ENCODE data around the gene EIF3F.

EIF3F gene

DNA sequence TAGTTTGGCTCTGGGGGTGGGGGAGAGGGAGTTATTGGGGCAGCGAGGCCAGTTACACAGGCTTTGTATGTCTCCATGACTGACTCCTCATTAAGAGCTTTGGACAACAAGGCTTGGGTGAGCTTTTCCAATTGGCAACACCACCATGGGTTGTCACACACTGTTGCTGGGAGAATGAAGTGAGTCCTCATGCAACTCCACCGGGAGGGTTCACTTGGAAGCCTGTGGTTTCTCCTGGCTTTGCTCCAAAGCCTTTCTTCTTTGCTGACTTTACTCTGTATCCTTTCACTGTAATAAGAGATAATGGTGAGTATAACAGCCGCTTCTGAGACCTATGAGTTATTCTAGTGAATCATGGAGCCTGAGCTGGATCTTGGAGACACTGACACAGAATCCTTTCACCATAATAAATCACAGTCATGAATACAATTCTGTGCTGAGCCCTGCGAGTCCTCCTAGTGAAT is 24.9 kb downstream of the EIF3F start:
- H3K36me3 ChIP-seq (ENCODE audit: control insufficient read depth, insufficient read depth, low read length): no peaks in the 10 kb centered on the region
- H3K27ac ChIP-seq (ENCODE audit: low read depth, low read length): no peak overlapping the region
- H3K27me3 ChIP-seq (ENCODE audit: control insufficient read depth, insufficient read depth, low read length): peaks cover 24% of the 10 kb centered on the region
- H3K4me1 ChIP-seq (ENCODE audit: control insufficient read depth, insufficient read depth, low read length): peaks cover 18% of the 10 kb centered on the region
- no peak overlapping the region for H3K4me3 ChIP-seq (ENCODE audit: low read depth, low read length)
- no peaks in the 10 kb centered on the region for H3K9me3 ChIP-seq (ENCODE audit: control insufficient read depth, insufficient read depth, low read length)
- H3K9ac ChIP-seq (ENCODE audit: low read depth, low read length): no peak overlapping the region

GRCh38 chr11:8013833-8014232 is 26.7 kb downstream of the EIF3F start:
- Histone ChIP-seq H3K27ac (ENCODE audit: low read depth, low read length) (no peak overlapping the region), H3K4me1 (ENCODE audit: control insufficient read depth, insufficient read depth, low read length) (peaks cover 32% of the 10 kb centered on the region), H3K9me3 (ENCODE audit: control insufficient read depth, insufficient read depth, low read length) (no peaks in the 10 kb centered on the region), H3K27me3 (ENCODE audit: control insufficient read depth, insufficient read depth, low read length) (peaks cover 42% of the 10 kb centered on the region), H3K36me3 (ENCODE audit: control insufficient read depth, insufficient read depth, low read length) (no peaks in the 10 kb centered on the region), H3K4me3 (ENCODE audit: low read depth, low read length) (no peak overlapping the region), H3K9ac (ENCODE audit: low read depth, low read length) (no peak overlapping the region)

DNA sequence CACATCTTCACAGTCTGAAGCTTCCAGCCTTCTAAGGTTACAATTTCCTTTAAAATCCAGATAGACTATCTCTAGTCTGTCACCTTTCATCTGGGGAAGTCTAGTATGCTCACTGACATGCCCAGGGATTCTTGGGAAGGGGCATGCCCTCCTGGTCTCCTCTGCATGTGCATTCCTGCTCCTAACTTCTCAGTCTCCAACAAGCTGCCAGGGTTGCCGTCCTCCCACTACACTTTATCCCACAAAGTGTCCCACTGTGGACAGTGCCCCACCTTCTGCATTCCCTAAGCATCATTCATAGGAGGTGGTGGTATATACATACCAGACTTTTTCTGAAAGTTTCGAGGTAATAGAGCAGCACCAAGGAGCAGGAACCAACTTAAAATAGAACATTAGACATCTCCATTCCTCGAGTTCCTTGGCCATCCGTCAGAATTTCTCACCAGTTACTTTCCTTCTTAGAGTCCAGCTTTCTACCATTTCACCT is 28.7 kb downstream of the EIF3F start:
- Histone ChIP-seq H3K27me3 (ENCODE audit: control insufficient read depth, insufficient read depth, low read length) (peaks cover 62% of the 10 kb centered on the region), H3K9ac (ENCODE audit: low read depth, low read length) (no peak overlapping the region), H3K36me3 (ENCODE audit: control insufficient read depth, insufficient read depth, low read length) (no peaks in the 10 kb centered on the region), H3K9me3 (ENCODE audit: control insufficient read depth, insufficient read depth, low read length) (no peaks in the 10 kb centered on the region), H3K4me3 (ENCODE audit: low read depth, low read length) (peak overlapping the region; percentile 31; the same call in 1 of the 2 replicates), H3K27ac (ENCODE audit: low read depth, low read length) (no peak overlapping the region), H3K4me1 (ENCODE audit: control insufficient read depth, insufficient read depth, low read length) (peaks cover 38% of the 10 kb centered on the region)

DNA sequence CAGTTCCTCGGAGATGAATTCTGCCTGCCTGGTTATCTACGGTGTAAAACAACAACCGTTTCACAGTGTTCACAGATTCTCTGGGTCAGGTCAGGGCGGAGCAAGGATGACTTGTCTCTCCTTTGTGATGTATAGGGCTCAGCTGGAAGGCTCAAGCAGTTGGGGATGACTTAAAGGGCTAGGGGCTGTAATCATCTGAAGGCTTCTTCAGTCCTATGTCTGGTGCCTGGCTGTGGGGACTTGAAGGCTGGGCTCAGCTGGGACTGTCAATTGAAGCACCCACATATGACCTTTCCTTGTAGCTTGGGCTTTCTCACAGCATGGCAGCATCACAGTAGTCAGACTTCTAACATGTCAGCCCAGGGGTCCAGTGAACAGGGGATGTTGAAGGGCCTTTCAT is 29.3 kb downstream of the EIF3F start:
- Histone ChIP-seq H3K4me1 (ENCODE audit: control insufficient read depth, insufficient read depth, low read length) (peaks cover 38% of the 10 kb centered on the region), H3K9me3 (ENCODE audit: control insufficient read depth, insufficient read depth, low read length) (no peaks in the 10 kb centered on the region), H3K27ac (ENCODE audit: low read depth, low read length) (peak overlapping the region; percentile 59), H3K36me3 (ENCODE audit: control insufficient read depth, insufficient read depth, low read length) (no peaks in the 10 kb centered on the region), H3K27me3 (ENCODE audit: control insufficient read depth, insufficient read depth, low read length) (peaks cover 68% of the 10 kb centered on the region), H3K4me3 (ENCODE audit: low read depth, low read length) (peak overlapping the region; percentile 31; the same call in 1 of the 2 replicates), H3K9ac (ENCODE audit: low read depth, low read length) (no peak overlapping the region)

DNA sequence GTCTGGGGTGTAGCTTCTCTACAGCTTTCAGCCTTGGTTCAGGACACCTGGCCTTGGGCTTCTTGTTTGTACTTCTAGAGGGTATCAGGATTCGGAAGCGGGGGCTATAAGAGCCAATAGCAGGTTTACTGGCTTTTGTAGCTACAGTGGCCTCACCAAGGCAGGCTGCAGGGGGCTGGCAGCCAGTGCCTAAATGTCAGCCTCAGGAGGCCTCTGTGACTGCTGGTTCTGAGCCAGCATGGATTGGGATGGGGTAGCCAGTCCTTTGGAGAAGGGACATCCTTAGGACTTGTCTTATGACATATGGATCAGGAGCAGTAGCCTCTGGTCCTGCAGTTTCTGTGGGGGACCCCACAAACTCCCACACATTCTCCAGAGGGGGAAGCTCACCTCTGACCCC is 29.9 kb downstream of the EIF3F start:
- H3K27me3 ChIP-seq (ENCODE audit: control insufficient read depth, insufficient read depth, low read length): peaks cover 68% of the 10 kb centered on the region
- no peak overlapping the region for H3K4me3 ChIP-seq (ENCODE audit: low read depth, low read length)
- no peak overlapping the region for H3K9ac ChIP-seq (ENCODE audit: low read depth, low read length)
- no peaks in the 10 kb centered on the region for H3K36me3 ChIP-seq (ENCODE audit: control insufficient read depth, insufficient read depth, low read length)
- no peaks in the 10 kb centered on the region for H3K9me3 ChIP-seq (ENCODE audit: control insufficient read depth, insufficient read depth, low read length)
- no peak overlapping the region for H3K27ac ChIP-seq (ENCODE audit: low read depth, low read length)
- H3K4me1 ChIP-seq (ENCODE audit: control insufficient read depth, insufficient read depth, low read length): peaks cover 38% of the 10 kb centered on the region

DNA sequence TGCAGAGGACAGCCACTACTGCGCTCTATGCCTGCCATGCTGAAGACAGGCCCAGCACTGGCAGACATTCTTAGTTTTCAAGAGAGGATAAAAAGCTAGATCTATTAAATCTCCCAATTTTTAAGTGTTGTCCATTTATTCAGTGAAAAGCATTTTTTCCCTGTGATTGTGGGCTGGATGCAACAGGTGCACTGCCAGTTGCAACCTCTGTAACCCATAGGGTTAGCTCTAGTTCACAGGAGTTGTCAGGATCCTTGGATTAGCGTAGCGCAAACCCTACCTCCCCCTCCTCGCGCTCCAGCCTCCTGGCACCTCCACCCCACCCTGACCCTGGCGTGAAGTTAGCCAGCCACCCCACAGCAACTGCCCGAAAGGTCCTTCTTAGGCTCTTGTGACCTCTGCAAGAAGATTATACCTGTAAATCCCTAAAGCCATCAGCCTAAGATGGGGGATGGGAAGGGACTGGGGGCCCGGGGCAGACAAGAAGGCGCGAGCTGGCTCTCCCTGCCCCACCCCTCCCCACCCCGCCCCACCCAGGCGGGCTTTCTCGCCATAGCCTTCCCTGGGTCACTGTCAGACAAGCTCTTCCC is 30.9 kb downstream of the EIF3F start:
- H3K36me3 ChIP-seq (ENCODE audit: control insufficient read depth, insufficient read depth, low read length): no peaks in the 10 kb centered on the region
- peaks cover 68% of the 10 kb centered on the region for H3K27me3 ChIP-seq (ENCODE audit: control insufficient read depth, insufficient read depth, low read length)

GRCh38 chr11:8018484-8019313 is 31.6 kb downstream of the EIF3F start:
- Histone ChIP-seq H3K27ac (ENCODE audit: low read depth, low read length) (no peak overlapping the region), H3K9me3 (ENCODE audit: control insufficient read depth, insufficient read depth, low read length) (no peaks in the 10 kb centered on the region)

More for the DNA sequence above, 30.9 kb downstream of the EIF3F start:
- peak overlapping the region; percentile 65 for H3K4me3 ChIP-seq (ENCODE audit: low read depth, low read length)
- no peak overlapping the region for H3K9ac ChIP-seq (ENCODE audit: low read depth, low read length)
- H3K4me1 ChIP-seq (ENCODE audit: control insufficient read depth, insufficient read depth, low read length): peaks cover 38% of the 10 kb centered on the region
- H3K27ac ChIP-seq (ENCODE audit: low read depth, low read length): no peak overlapping the region
- no peaks in the 10 kb centered on the region for H3K9me3 ChIP-seq (ENCODE audit: control insufficient read depth, insufficient read depth, low read length)

GRCh38 chr11:8019314-8020243 is 32.4 kb downstream of the EIF3F start:
- no peak overlapping the region for H3K27ac ChIP-seq (ENCODE audit: low read depth, low read length)
- H3K4me1 ChIP-seq (ENCODE audit: control insufficient read depth, insufficient read depth, low read length): peaks cover 38% of the 10 kb centered on the region
- H3K4me3 ChIP-seq (ENCODE audit: low read depth, low read length): peak overlapping the region; percentile 65
- H3K36me3 ChIP-seq (ENCODE audit: control insufficient read depth, insufficient read depth, low read length): no peaks in the 10 kb centered on the region
- no peaks in the 10 kb centered on the region for H3K9me3 ChIP-seq (ENCODE audit: control insufficient read depth, insufficient read depth, low read length)
- no peak overlapping the region for H3K9ac ChIP-seq (ENCODE audit: low read depth, low read length)
- H3K27me3 ChIP-seq (ENCODE audit: control insufficient read depth, insufficient read depth, low read length): peaks cover 67% of the 10 kb centered on the region

More at GRCh38 chr11:8018484-8019313, 31.6 kb downstream of the EIF3F start:
- Histone ChIP-seq H3K36me3 (ENCODE audit: control insufficient read depth, insufficient read depth, low read length) (no peaks in the 10 kb centered on the region), H3K4me1 (ENCODE audit: control insufficient read depth, insufficient read depth, low read length) (peaks cover 38% of the 10 kb centered on the region), H3K27me3 (ENCODE audit: control insufficient read depth, insufficient read depth, low read length) (peaks cover 68% of the 10 kb centered on the region), H3K9ac (ENCODE audit: low read depth, low read length) (no peak overlapping the region), H3K4me3 (ENCODE audit: low read depth, low read length) (peak overlapping the region; percentile 65)

- H3K4me3 ChIP-seq (ENCODE audit: low read depth, low read length): peak overlapping the region; percentile 41
- peaks cover 61% of the 10 kb centered on the region for H3K27me3 ChIP-seq (ENCODE audit: control insufficient read depth, insufficient read depth, low read length)
- H3K36me3 ChIP-seq (ENCODE audit: control insufficient read depth, insufficient read depth, low read length): no peaks in the 10 kb centered on the region
- no peak overlapping the region for H3K27ac ChIP-seq (ENCODE audit: low read depth, low read length)
- no peaks in the 10 kb centered on the region for H3K9me3 ChIP-seq (ENCODE audit: control insufficient read depth, insufficient read depth, low read length)
- no peak overlapping the region for H3K9ac ChIP-seq (ENCODE audit: low read depth, low read length)
- H3K4me1 ChIP-seq (ENCODE audit: control insufficient read depth, insufficient read depth, low read length): peaks cover 38% of the 10 kb centered on the region
These were observed 33.1 kb downstream of the EIF3F start for GRCh38 chr11:8020244-8020597.

GRCh38 chr11:8021920-8022319 is 34.8 kb downstream of the EIF3F start:
- peaks cover 21% of the 10 kb centered on the region for H3K4me1 ChIP-seq (ENCODE audit: control insufficient read depth, insufficient read depth, low read length)
- H3K27me3 ChIP-seq (ENCODE audit: control insufficient read depth, insufficient read depth, low read length): peaks cover 46% of the 10 kb centered on the region
- H3K9ac ChIP-seq (ENCODE audit: low read depth, low read length): no peak overlapping the region
- no peak overlapping the region for H3K4me3 ChIP-seq (ENCODE audit: low read depth, low read length)
- H3K36me3 ChIP-seq (ENCODE audit: control insufficient read depth, insufficient read depth, low read length): no peaks in the 10 kb centered on the region
- no peak overlapping the region for H3K27ac ChIP-seq (ENCODE audit: low read depth, low read length)
- H3K9me3 ChIP-seq (ENCODE audit: control insufficient read depth, insufficient read depth, low read length): no peaks in the 10 kb centered on the region

All from HUES48 (cell line).